Mesenchymal stem cell (in vitro differentiated cells and primary cell): ENCODE results near the gene FAM72C.
"Not testable (repeated sequence)": the region's sequence is repeated elsewhere in the genome, so short reads cannot be mapped to it uniquely, and the experiment has no call there.

Source experiments
- DNase-seq: peaks from one replicate; pipeline ENCODE4 v3.0.0-alpha.2; 2013
- H2AFZ ChIP-seq: one replicate; pipeline ENCODE4 v1.6.1; 2013; ENCODE audit warnings: low read depth, mild to moderate bottlenecking, control low read depth, inconsistent platforms, low read length, moderate library complexity
- H2AK5ac ChIP-seq: 2 replicates; pipeline ENCODE4 v1.6.1; 2013; ENCODE audit warnings: low read length, moderate library complexity, mild to moderate bottlenecking, inconsistent platforms; ENCODE audit not compliant: severe bottlenecking
- H2BK120ac ChIP-seq: one replicate; pipeline ENCODE4 v1.6.1; 2013; ENCODE audit warnings: low read depth, mild to moderate bottlenecking, inconsistent platforms, low read length, moderate library complexity
- H2BK12ac ChIP-seq, 2 experiments: one replicate each; pipeline ENCODE4 v1.6.1; 2013; ENCODE audit warnings: inconsistent platforms in 2 of 2, low read length in 2 of 2, mild to moderate bottlenecking in 2 of 2, moderate library complexity in 2 of 2, control low read depth in 1 of 2
- H2BK15ac ChIP-seq: one replicate; pipeline ENCODE4 v1.6.1; 2013; ENCODE audit warnings: mild to moderate bottlenecking, low read depth, inconsistent platforms; ENCODE audit not compliant: poor library complexity, severe bottlenecking
- H2BK5ac ChIP-seq: 2 replicates; pipeline ENCODE4 v1.6.1; 2013; ENCODE audit warnings: low read depth, mild to moderate bottlenecking, low read length, control low read depth, inconsistent platforms; ENCODE audit not compliant: poor library complexity, severe bottlenecking
- H3K14ac ChIP-seq, 2 experiments: one replicate each; pipeline ENCODE4 v1.6.1; 2013; ENCODE audit warnings: inconsistent platforms in 2 of 2, low read length in 2 of 2, control low read depth in 1 of 2, mild to moderate bottlenecking in 1 of 2, moderate library complexity in 1 of 2
- H3K18ac ChIP-seq, 2 experiments: one replicate each; pipeline ENCODE4 v1.6.1; 2013; ENCODE audit warnings: inconsistent platforms in 2 of 2, low read length in 2 of 2, control low read depth in 1 of 2, low read depth in 1 of 2, mild to moderate bottlenecking in 1 of 2
- H3K23ac ChIP-seq, 2 experiments: one replicate each; pipeline ENCODE4 v1.6.1; 2013; ENCODE audit warnings: inconsistent platforms in 2 of 2, low read length in 2 of 2, mild to moderate bottlenecking in 2 of 2, moderate library complexity in 2 of 2, control low read depth in 1 of 2
- H3K27ac ChIP-seq: 2 replicates; pipeline ENCODE4 v1.5.1; 2013; ENCODE audit warnings: mild to moderate bottlenecking, moderate library complexity, low read length, control low read depth, inconsistent platforms; ENCODE audit not compliant: poor library complexity, severe bottlenecking
- H3K27me3 ChIP-seq, 2 experiments: 2 replicates each; pipeline versions ENCODE4 v1.6.1 to v1.7.0; 2013; ENCODE audit warnings: low read length in 2 of 2, mild to moderate bottlenecking in 2 of 2, moderate library complexity in 2 of 2, control low read depth in 1 of 2, inconsistent platforms in 1 of 2; ENCODE audit not compliant: control insufficient read depth in 1 of 2, insufficient read depth in 1 of 2
- H3K36me3 ChIP-seq, 2 experiments: 2 replicates each; pipeline versions ENCODE4 v1.6.1 to v1.7.0; 2013; ENCODE audit warnings: low read length in 2 of 2, control low read depth in 1 of 2, inconsistent platforms in 1 of 2, low read depth in 1 of 2, mild to moderate bottlenecking in 1 of 2; ENCODE audit not compliant: insufficient read depth in 2 of 2, control insufficient read depth in 1 of 2
- H3K4ac ChIP-seq, 2 experiments: one replicate each; pipeline ENCODE4 v1.6.1; 2013; ENCODE audit warnings: inconsistent platforms in 2 of 2, low read length in 2 of 2, mild to moderate bottlenecking in 2 of 2, moderate library complexity in 2 of 2, control low read depth in 1 of 2, low read depth in 1 of 2
- H3K4me1 ChIP-seq: 2 replicates; pipeline ENCODE4 v1.6.1; 2013; ENCODE audit warnings: low read depth, low read length, control low read depth; ENCODE audit not compliant: control insufficient read depth, insufficient read depth
- H3K4me2 ChIP-seq: 2 replicates; pipeline ENCODE4 v1.6.1; 2013; ENCODE audit warnings: low read length, mild to moderate bottlenecking, inconsistent platforms; ENCODE audit not compliant: poor library complexity, severe bottlenecking
- H3K4me3 ChIP-seq, 2 experiments: 2 replicates each; pipeline versions ENCODE4 v1.5.1 to v1.7.0; 2013; ENCODE audit warnings: low read length in 2 of 2, mild to moderate bottlenecking in 2 of 2, control low read depth in 1 of 2, low read depth in 1 of 2; ENCODE audit not compliant: insufficient read depth in 1 of 2
- H3K79me1 ChIP-seq: replicated peaks from 2 replicates; pipeline ENCODE4 v1.6.1; 2013; ENCODE audit warnings: mild to moderate bottlenecking, control low read depth, low read length, inconsistent platforms; ENCODE audit not compliant: poor library complexity, severe bottlenecking
- H3K9ac ChIP-seq: 2 replicates; pipeline ENCODE4 v1.7.0; 2013; ENCODE audit warnings: mild to moderate bottlenecking, low read length, moderate library complexity
- H3K9me3 ChIP-seq: 2 replicates; pipeline ENCODE4 v1.7.0; 2013; ENCODE audit warnings: mild to moderate bottlenecking, low read length; ENCODE audit not compliant: control insufficient read depth
- H4K8ac ChIP-seq: one replicate; pipeline ENCODE4 v1.6.1; 2013; ENCODE audit warnings: inconsistent platforms, mild to moderate bottlenecking, low read length, moderate library complexity
- H4K91ac ChIP-seq: one replicate; pipeline ENCODE4 v1.6.1; 2013; ENCODE audit warnings: mild to moderate bottlenecking, low read length, inconsistent platforms
- WGBS: methylation state at CpG from one replicate; pipeline ENCODE4 v1.1.7; 2013; ENCODE audit warnings: mixed read lengths; 5-methylcytosine and 5-hydroxymethylcytosine counted together

FAM72C gene

DNA sequence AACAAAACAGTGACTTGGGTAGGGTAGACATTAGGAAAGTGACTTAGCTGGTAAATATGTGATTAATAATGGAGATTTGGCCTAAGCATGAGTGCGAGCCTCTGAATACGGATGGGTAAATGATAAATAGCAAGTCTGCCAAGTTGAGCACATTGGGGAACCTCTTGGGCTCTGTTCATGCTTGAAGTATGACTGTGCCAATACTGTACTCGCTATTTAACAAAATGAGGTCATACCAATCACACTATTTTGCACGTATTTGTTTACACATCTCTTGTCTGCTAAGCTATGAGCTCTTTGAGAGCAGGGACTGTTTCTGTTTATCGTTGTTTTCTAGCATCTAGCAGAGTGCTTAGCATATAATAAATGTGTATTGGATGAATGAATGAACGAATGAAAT, 24.2 kb upstream of the FAM72C start:
- not testable (repeated sequence) for H3K9me3 ChIP-seq, H4K8ac ChIP-seq, H2AK5ac ChIP-seq, H3K18ac ChIP-seq, H3K27me3 ChIP-seq, H3K4ac ChIP-seq, H3K14ac ChIP-seq, H3K36me3 ChIP-seq, H2BK5ac ChIP-seq, H2BK120ac ChIP-seq, H3K4me1 ChIP-seq, H3K23ac ChIP-seq, H3K9ac ChIP-seq, H3K79me1 ChIP-seq, H2BK12ac ChIP-seq, H2AFZ ChIP-seq, H3K4me2 ChIP-seq, H4K91ac ChIP-seq, H3K27ac ChIP-seq, DNase-seq, H3K4me3 ChIP-seq, H2BK15ac ChIP-seq
- WGBS = no CpG with 5 or more reads among the region's 6 CpGs

DNA sequence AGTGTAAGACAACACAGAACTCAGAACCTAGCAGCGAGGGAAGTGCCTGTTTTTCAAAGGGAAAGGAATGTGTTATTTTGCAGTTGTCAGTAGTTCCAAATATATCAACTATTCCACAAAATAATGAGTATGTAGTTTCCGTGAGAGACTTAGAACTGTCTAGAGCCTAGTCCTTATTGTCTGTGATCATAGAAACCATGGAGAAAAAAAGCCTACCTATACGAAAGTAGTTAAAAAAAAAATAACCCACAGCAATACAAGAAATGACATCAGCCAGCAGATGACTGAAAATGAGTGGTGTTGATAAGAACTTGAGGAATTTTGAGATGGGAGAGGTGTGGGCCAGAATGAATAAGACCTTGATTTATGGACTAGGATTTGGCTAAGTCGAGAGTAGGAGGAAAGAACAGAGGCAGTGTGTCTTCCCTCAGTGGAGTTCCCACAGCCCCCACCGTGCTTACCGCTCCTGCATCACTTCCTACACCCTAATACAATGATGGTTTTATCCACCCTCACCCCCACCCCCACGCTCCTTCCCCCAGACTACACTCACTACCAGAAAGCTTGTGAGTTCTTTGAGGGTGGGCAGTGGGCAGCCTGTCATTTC, 21.6 kb upstream of the FAM72C start:
- not testable (repeated sequence) for H2BK15ac ChIP-seq

GRCh38 chr1:143990699-143991098, 18.9 kb upstream of the FAM72C start:
- not testable (repeated sequence) for H3K18ac ChIP-seq, H2AK5ac ChIP-seq, H3K4me1 ChIP-seq, H2BK120ac ChIP-seq, H3K4me2 ChIP-seq, H4K91ac ChIP-seq, H2BK5ac ChIP-seq, H4K8ac ChIP-seq, H3K9ac ChIP-seq, H3K27me3 ChIP-seq, H3K4me3 ChIP-seq, H2AFZ ChIP-seq, H3K36me3 ChIP-seq, H2BK12ac ChIP-seq, H3K9me3 ChIP-seq, H3K23ac ChIP-seq, H3K79me1 ChIP-seq, H2BK15ac ChIP-seq, DNase-seq, H3K4ac ChIP-seq, H3K14ac ChIP-seq, H3K27ac ChIP-seq
- WGBS = no CpG with 5 or more reads among the region's 4 CpGs

More for the DNA sequence above, 21.6 kb upstream of the FAM72C start:
- H3K4me2 ChIP-seq, H4K8ac ChIP-seq, H3K23ac ChIP-seq, H2BK120ac ChIP-seq, H2AFZ ChIP-seq, H3K14ac ChIP-seq, H3K4me3 ChIP-seq, H3K27ac ChIP-seq, H3K79me1 ChIP-seq, H3K18ac ChIP-seq, H3K4ac ChIP-seq, H3K9me3 ChIP-seq, H2BK12ac ChIP-seq, DNase-seq, H3K36me3 ChIP-seq, H2AK5ac ChIP-seq, H4K91ac ChIP-seq, H2BK5ac ChIP-seq, H3K4me1 ChIP-seq, H3K27me3 ChIP-seq, H3K9ac ChIP-seq: not testable (repeated sequence)
- WGBS = no CpG with 5 or more reads among the region's 7 CpGs

GRCh38 chr1:143989719-143990118, 17.9 kb upstream of the FAM72C start:
- not testable (repeated sequence) for H3K27ac ChIP-seq, H3K23ac ChIP-seq, DNase-seq, H3K4ac ChIP-seq, H3K18ac ChIP-seq, H3K4me1 ChIP-seq, H3K27me3 ChIP-seq, H3K36me3 ChIP-seq, H2BK15ac ChIP-seq, H2BK12ac ChIP-seq, H3K9me3 ChIP-seq, H3K14ac ChIP-seq, H2AFZ ChIP-seq, H3K4me3 ChIP-seq, H3K79me1 ChIP-seq, H3K9ac ChIP-seq, H3K4me2 ChIP-seq, H2BK5ac ChIP-seq, H4K91ac ChIP-seq, H2BK120ac ChIP-seq, H4K8ac ChIP-seq, H2AK5ac ChIP-seq
- WGBS = no CpG with 5 or more reads among the region's 1 CpG
